ENCODE results near the gene RXFP4. TPM values are rescaled to one million over a fixed set of nuclear protein-coding genes. Genes with fewer than 3 reads are reported as not detected.
A peak's percentile ranks its signal among the peaks of the same experiment; 100 is the strongest.
"Not testable (repeated sequence)": the region's sequence is repeated elsewhere in the genome, so short reads cannot be mapped to it uniquely, and the experiment has no call there.

RXFP4 gene
- total RNA-seq, 1 experiment from 2014 or later = not detected

- DNase-seq (ENCODE audit: low spot score) = peak; percentile 98
- in situ Hi-C loops (cut with HindIII; ENCODE audit: low sequenced_read_pairs) = no loop called here
These were observed 33.0 kb downstream of the RXFP4 start for GRCh38 chr1:155974208-155975115.

- DNase-seq (ENCODE audit: low spot score) = no peak
- in situ Hi-C loops (cut with HindIII; ENCODE audit: low sequenced_read_pairs) = no loop called here
These were observed 34.1 kb downstream of the RXFP4 start for GRCh38 chr1:155975375-155976061.

GRCh38 chr1:155976062-155976912 lies 34.8 kb downstream of the RXFP4 start:
- in situ Hi-C loops (cut with HindIII; ENCODE audit: low sequenced_read_pairs) = no loop called here
- peak; percentile 81 for DNase-seq (ENCODE audit: low spot score)

GRCh38 chr1:155976913-155977689 lies 35.7 kb downstream of the RXFP4 start:
- in situ Hi-C loops (cut with HindIII; ENCODE audit: low sequenced_read_pairs) = no loop called here
- DNase-seq (ENCODE audit: low spot score) = no peak

- in situ Hi-C loops (cut with HindIII; ENCODE audit: low sequenced_read_pairs) = no loop called here
- peak; percentile 62 for DNase-seq (ENCODE audit: low spot score)
These were observed 36.4 kb downstream of the RXFP4 start for GRCh38 chr1:155977690-155978324.

- in situ Hi-C loops (cut with HindIII; ENCODE audit: low sequenced_read_pairs) = no loop called here
- peak; percentile 77 for DNase-seq (ENCODE audit: low spot score)
These were observed 37.0 kb downstream of the RXFP4 start, which contains the start of gene ARHGEF2 for GRCh38 chr1:155978325-155978972. TSS of gene ARHGEF2 (minus strand) at chr1:155978547. CDS start at chr1:155978427, 120 bp downstream.

GRCh38 chr1:155978973-155979429 lies 37.6 kb downstream of the RXFP4 start:
- in situ Hi-C loops (cut with HindIII; ENCODE audit: low sequenced_read_pairs) = no loop called here
- DNase-seq (ENCODE audit: low spot score) = no peak

- in situ Hi-C loops (cut with HindIII; ENCODE audit: low sequenced_read_pairs) = no loop called here
- DNase-seq (ENCODE audit: low spot score) = peak; percentile 57
These were observed 38.3 kb downstream of the RXFP4 start for GRCh38 chr1:155979597-155980343.

GRCh38 chr1:155981266-155982088 lies 40.0 kb downstream of the RXFP4 start:
- DNase-seq (ENCODE audit: low spot score) = no peak
- in situ Hi-C loops (cut with HindIII; ENCODE audit: low sequenced_read_pairs) = no loop called here

GRCh38 chr1:155982106-155982505 lies 40.7 kb downstream of the RXFP4 start:
- in situ Hi-C loops (cut with HindIII; ENCODE audit: low sequenced_read_pairs) = no loop called here
- no peak for DNase-seq (ENCODE audit: low spot score)

GRCh38 chr1:155983191-155984024 lies 42.0 kb downstream of the RXFP4 start:
- in situ Hi-C loops (cut with HindIII; ENCODE audit: low sequenced_read_pairs) = no loop called here
- peak; percentile 52 for DNase-seq (ENCODE audit: low spot score)

GRCh38 chr1:155984341-155984740 lies 42.9 kb downstream of the RXFP4 start:
- in situ Hi-C loops (cut with HindIII; ENCODE audit: low sequenced_read_pairs) = no loop called here
- DNase-seq (ENCODE audit: low spot score) = no peak

- in situ Hi-C loops (cut with HindIII; ENCODE audit: low sequenced_read_pairs) = not testable (repeated sequence)
These were observed 43.6 kb downstream of the RXFP4 start for GRCh38 chr1:155984903-155985645.

GRCh38 chr1:155989242-155990004 lies 48.0 kb downstream of the RXFP4 start:
- in situ Hi-C loops (cut with HindIII; ENCODE audit: low sequenced_read_pairs) = no loop called here
- peak; percentile 90 for DNase-seq (ENCODE audit: low spot score)

More at GRCh38 chr1:155984903-155985645, 43.6 kb downstream of the RXFP4 start:
- peak; percentile 97 for DNase-seq (ENCODE audit: low spot score)

Measured in G401 (cell line).